Activated CD4-positive, alpha-beta T cell treated with anti-CD3 and anti-CD28 coated beads, Interleukin-2, amount 50 U/mL, for 4 hours (primary cell): ENCODE measurements around the gene ACTN1.

Source experiments
- DNase-seq, 2 experiments: peaks; one replicate each; pipeline ENCODE4 v3.0.0-alpha.2; 2020

The ACTN1 gene

GRCh38 chr14:68968721-68969120 lies 10.4 kb downstream of the ACTN1 start:
- no peak for DNase-seq

DNA sequence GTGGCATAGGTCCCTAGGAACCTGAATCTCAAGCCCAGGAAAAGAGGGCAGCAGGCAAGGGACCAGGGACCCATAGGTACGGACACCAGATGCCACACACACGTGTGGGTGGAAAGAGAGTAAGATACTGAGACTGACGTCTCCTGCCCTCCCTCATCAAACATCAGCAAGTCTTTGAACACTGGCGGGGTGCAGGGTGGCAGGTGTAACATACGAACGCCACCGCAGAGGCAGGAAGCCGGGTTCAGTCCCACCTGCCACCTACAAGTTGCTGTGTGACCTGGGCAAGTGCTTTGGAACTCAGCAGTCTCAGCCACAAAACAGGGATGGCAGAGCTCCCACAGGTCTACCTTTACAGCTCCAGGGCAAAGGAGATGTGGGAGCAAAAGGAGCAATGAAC lies 11.1 kb downstream of the ACTN1 start:
- DNase-seq = peak; percentile 59 to 61

GRCh38 chr14:68967459-68967940 lies 11.6 kb downstream of the ACTN1 start:
- DNase-seq = no peak

DNA sequence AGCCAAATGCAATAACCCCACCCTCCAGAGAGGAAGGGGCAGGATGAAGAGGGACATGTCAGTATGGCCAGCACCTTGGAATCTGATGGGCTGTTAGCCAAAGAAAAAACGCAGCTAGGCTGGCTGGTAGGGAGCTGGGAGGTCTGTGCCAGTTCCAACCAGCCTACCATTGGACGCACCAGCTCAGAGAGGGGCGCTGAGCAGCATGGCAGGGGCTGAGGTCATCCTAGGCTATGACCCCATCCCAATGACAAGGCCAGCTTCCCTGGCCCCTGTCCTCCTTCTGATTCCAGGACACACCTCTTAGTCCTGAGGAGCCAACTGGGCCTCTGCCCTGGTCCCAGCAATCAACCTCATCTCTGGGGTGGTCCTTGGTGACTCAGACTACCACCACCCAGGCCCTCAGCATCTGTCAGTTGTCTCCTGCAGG lies 12.2 kb downstream of the ACTN1 start:
- no peak for DNase-seq

DNA sequence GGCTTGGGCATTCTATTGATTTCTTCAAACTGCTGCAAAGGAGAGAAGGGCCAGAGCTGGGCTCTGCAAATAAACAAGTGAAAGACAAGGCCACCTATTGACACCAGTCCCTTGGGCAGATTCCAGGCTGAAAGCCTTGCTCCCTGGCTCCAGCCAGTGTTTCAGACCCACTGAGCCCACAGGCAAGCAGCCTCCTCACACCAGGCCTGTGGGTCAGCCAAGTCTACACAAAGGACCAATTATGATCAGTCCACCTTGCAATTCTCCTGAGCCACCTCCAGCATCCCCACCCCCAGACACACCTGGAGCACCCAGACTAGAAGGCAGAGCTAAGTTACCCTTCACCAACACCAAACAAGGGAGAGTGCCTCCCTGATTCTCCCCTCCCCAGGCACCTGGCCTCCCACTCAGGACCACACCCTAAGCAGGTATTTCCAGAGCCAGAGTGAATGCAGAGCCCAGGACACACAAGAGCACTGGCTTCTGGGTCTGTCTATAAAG lies 13.8 kb downstream of the ACTN1 start:
- no peak for DNase-seq

- DNase-seq = no peak
Observed at GRCh38 chr14:68964300-68965093, 14.6 kb downstream of the ACTN1 start.

DNA sequence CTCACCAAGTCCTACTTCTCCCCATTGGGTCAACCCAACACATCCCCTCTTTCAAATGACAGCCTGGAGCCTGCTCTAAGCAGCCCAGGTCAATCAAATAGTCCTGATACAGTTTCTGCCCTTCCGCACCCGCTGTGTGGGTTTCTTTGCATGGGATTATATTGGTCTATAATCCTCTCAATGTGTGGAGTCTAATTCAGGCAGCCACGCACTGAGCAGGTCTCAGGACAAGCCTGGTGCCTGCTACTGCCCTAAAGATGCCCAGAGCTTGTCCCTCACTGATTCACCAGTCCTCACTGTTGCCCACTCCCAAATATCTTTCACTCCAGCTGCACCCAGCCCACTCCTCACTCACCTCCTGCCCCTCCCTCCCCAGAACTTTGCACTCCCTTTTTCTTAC lies 16.4 kb downstream of the ACTN1 start:
- DNase-seq = no peak

DNA sequence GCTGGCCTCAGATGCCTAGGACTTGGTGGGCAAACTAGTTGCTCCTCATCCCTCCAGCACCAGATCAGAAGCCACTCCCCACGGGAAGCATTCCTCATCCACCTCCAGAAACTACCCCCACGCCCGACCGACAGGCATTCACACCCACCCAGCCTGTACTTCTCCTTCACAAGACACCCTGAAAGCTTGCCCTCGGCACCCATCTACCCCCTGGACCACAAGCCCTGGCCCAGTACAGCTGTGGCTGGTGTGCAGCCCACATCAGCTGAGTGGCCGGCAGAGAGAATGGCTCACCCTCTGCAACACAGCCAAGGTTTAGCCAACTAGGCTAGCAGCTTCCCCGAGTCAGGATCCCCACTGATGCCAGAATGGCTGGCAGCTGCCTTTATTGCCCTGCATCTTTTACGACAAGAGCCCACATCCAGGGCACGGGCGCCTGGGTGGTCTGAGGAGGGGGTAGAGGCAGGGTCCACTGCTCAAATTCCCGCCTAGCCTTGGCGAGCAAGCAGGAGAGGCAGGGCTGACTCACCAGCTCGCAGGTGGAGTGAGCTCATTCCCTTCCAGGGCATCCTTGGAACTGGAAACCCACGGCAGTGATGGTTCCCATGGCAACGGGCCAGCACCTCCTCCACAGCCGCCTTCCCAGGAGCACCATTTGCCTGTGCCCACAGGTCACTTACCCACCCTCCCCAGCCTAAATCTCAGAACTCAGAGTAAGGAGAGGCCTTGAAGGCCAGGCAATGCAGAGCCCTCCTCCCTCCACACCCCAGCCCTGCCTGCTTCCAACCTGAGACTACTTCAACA lies 17.1 kb downstream of the ACTN1 start:
- no peak for DNase-seq

DNA sequence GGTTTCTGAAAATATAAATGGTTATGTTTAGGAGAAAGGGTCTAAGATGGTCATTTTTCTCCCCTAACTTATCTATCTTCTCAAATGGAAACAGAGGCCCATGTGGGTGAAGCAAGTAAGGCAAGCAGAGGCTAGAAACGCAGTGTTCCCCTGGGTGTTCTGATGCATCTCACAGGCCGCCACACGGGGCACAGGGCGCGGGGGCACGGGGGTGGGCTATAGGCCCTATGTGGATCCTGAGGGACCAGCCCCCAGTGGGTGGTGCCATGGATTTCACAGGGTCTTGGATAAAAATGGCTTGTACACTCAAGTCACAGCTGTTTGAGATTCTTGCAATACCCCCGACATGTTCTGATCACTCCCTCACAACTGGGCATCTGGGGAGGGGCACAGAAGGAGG lies 17.7 kb downstream of the ACTN1 start:
- no peak for DNase-seq

DNA sequence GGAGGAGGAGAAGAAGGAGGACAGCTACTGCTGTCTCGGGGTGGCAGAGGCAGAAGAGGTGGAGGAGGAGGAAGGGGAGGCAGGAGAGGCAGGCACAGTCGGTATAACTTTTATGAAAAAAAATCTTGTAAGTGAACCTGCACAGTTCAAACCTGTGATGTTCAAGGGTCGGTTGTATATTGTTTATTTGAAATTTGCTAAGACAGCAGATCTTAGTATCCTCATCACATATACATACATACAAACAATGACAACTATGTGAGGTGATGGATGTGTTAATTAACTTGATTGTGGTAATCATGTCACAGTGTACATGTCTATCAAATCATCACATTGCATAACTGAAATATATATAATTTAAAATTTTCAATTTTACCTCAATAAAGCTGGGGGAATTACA lies 19.0 kb downstream of the ACTN1 start:
- DNase-seq = no peak

DNA sequence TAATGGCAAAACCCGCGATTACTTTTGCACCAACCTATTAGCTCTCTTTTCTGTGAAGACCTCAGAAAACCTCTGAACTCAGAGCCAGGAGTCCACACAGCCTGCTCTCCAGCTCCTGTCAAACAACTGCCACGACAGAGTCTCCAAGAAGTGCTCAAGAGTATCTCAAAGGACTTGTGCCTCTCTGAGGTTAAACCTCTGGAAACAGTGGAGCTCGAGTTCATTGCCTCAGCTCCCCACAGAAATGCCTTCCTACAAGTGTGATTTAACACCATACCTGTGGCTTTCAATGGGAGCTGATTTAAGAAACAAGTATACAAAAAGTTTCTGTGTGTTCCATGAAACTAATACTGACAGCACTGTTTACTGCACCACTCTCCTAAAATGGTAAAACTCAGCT lies 20.1 kb downstream of the ACTN1 start:
- no peak for DNase-seq

- no peak for DNase-seq
Observed at GRCh38 chr14:68958553-68958952, 20.5 kb downstream of the ACTN1 start.

DNA sequence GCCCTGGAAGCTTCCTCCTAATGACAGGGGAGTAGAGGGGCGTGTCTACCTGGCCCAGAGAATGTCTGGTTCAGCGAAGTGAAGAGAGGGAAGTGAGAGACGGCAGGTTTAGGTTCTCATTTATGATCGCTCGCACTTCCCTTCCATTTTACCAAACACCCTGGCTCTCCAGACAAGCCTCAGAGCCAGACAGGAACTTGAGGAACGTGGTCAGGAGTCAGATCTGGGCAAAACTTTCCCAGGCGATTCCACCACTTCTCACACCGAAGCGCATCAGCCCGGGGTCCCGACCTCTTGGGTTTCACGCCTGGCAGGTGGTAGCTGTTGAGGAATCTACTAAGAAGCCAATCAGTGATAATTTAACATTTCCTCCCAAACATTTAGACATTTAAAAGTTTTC lies 21.3 kb downstream of the ACTN1 start:
- DNase-seq = no peak

GRCh38 chr14:68956724-68957123 lies 22.4 kb downstream of the ACTN1 start:
- DNase-seq = no peak

- DNase-seq = no peak
Observed at GRCh38 chr14:68955851-68956179, 23.3 kb downstream of the ACTN1 start.

GRCh38 chr14:68955164-68955850 lies 23.8 kb downstream of the ACTN1 start:
- no peak for DNase-seq

GRCh38 chr14:68953196-68953555 lies 25.9 kb downstream of the ACTN1 start:
- no peak for DNase-seq

DNA sequence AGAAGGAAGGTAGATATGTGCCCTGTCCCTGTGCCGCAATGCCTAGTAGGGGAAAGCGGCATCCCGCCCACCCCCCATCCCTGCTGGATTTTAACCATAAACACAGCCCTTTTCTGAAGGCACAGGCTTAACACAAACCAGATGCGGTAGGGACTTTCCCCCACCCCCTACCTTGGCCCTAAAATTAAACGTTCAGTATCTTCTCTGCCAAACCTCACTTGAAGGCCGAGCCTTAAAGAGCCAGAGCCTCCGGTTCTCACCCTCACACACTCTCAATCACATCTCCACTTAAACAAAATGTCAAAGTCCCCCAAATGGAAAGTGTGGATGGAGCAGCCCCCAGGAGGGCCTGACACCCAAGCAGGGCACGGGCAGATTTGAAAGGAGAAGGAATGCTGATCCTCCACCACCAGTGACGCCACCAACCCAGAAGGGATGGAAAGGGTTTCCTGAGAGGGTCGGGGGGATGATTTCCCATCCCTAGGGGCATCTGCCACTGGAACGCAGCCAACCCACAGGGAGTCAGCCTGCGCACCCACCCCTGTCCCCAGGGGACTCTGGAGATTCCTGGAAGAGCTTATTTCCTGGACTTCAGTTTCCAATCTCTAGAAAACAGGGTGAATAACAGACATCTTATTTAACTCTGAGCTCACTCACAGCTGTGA lies 26.4 kb downstream of the ACTN1 start:
- no peak for DNase-seq

GRCh38 chr14:68951800-68952530 lies 27.1 kb downstream of the ACTN1 start:
- no peak for DNase-seq

DNA sequence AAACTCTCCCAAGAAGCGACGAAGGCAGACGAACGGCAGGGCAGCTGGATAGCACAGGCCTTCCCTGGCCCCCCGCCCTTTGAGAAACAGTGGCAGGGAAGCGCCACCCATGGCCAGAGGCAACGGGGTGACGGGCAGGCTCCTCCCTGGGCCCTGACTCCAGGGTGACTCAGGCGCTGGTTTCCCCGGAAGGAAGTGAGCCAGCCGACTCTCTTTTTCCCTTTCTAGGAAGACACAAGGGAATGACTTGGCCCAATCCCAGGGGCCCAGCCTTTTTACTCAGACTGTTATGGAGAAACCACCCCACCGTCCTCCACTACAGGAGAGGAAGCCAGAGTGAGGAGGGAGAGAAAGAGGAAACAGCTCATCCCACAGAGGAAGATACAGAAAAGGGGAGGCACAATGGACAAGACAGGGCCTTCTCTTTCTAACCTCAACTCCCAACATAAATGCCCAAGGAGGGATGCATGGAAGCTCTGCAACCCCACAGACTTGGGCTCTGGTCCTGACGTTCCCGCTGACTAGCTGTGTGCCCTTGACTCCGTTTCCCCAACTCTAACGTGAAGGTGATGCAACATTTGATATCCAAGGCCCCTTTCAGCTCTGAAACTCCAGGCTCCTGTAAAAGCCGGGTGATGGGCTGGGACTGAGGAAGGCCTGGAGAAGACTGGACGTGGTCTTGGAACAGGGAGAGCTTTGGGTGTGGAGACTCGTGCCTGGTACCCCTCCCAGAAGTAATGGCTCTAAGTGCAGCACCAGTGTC lies 27.9 kb downstream of the ACTN1 start:
- DNase-seq = no peak

- no peak for DNase-seq
Observed at GRCh38 chr14:68950111-68950510, 29.0 kb downstream of the ACTN1 start.

DNA sequence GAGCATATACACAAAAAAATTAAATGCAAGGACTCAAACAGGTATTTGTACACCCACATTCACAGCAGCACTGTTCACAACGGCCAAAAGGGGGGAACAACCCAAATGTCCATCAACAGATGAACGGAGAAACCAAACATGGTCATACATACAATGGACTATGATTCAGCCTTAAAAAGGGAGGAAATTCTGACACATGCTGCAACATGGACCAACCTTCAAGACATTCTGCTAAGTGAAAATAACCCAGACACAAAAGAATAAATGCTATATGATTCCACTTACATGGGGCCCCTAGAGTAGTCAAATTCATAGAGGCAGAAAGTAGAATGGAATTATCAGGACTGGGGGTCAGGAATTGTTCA lies 29.5 kb downstream of the ACTN1 start:
- no peak for DNase-seq
